Nephron (organoid): ENCODE data around the gene ZFHX2.
"Not testable (repeated sequence)": the region's sequence is repeated elsewhere in the genome, so short reads cannot be mapped to it uniquely, and the experiment has no call there.

Source experiments
- H3K27ac Mint-ChIP-seq, 3 experiments: 2 replicates each; pipeline ENCODE4 v1.8.0; 2020; ENCODE audit warnings: mixed read lengths in 3 of 3, mild to moderate bottlenecking in 2 of 3, moderate library complexity in 1 of 3
- H3K27me3 Mint-ChIP-seq: 2 replicates; pipeline ENCODE4 v1.8.0; 2021; ENCODE audit warnings: low read depth, mild to moderate bottlenecking, moderate library complexity, mixed read lengths
- H3K36me3 Mint-ChIP-seq: 2 replicates; pipeline ENCODE4 v1.8.0; 2020; ENCODE audit warnings: low read depth, mixed read lengths
- H3K4me1 Mint-ChIP-seq: 2 replicates; pipeline ENCODE4 v1.8.0; 2020; ENCODE audit warnings: mixed read lengths
- H3K4me3 Mint-ChIP-seq, 3 experiments: 2 replicates each; pipeline ENCODE4 v1.8.0; 2020; ENCODE audit warnings: mild to moderate bottlenecking in 3 of 3, mixed read lengths in 3 of 3, moderate library complexity in 2 of 3
- H3K9me3 Mint-ChIP-seq: 2 replicates; pipeline ENCODE4 v1.8.0; 2020; ENCODE audit warnings: mixed read lengths
- CTCF ChIP-seq, 3 experiments: fragments of 200-600 bp; sonication (generic); IDR thresholded peaks; one replicate each; pipeline ENCODE4 v1.5.0; 2021; ENCODE audit warnings: antibody characterized with exemption in 3 of 3; ENCODE audit not compliant: unreplicated experiment in 3 of 3

Gene ZFHX2

GRCh38 chr14:23588884-23589598 is 37.5 kb upstream of the ZFHX2 start:
- H3K9me3 Mint-ChIP-seq = peaks cover 15% of the 10 kb centered on the region
- peaks cover 16% of the 10 kb centered on the region for H3K27me3 Mint-ChIP-seq
- TF ChIP-seq CTCF (IDR thresholded peaks at IDR 0.05; ENCODE audit: unreplicated experiment in 3 of 3) = peak; percentile 85 to 87 (median 86)

GRCh38 chr14:23584527-23585203 is 33.1 kb upstream of the ZFHX2 start:
- Mint-ChIP-seq H3K27me3 (peaks cover 36% of the 10 kb centered on the region), H3K4me1 (peaks cover 11% of the 10 kb centered on the region)
- H3K4me3 Mint-ChIP-seq, H3K36me3 Mint-ChIP-seq, H3K27ac Mint-ChIP-seq, H3K9me3 Mint-ChIP-seq: not testable (repeated sequence)

More at GRCh38 chr14:23588884-23589598, 37.5 kb upstream of the ZFHX2 start:
- Mint-ChIP-seq H3K36me3 (no peaks in the 10 kb centered on the region), H3K4me3 (no peak overlapping the region), H3K4me1 (peaks cover 11% of the 10 kb centered on the region), H3K27ac (peak overlapping the region; percentile 26 to 85 (median 75))

- not testable (repeated sequence) for H3K4me3 Mint-ChIP-seq, H3K9me3 Mint-ChIP-seq, H3K36me3 Mint-ChIP-seq, H3K4me1 Mint-ChIP-seq
- H3K27ac Mint-ChIP-seq = peak overlapping the region in 1 of 3 experiments; percentile 31
- H3K27me3 Mint-ChIP-seq = peaks cover 41% of the 10 kb centered on the region
These were observed 32.4 kb upstream of the ZFHX2 start for GRCh38 chr14:23583761-23584526.

- H3K27me3 Mint-ChIP-seq = peaks cover 44% of the 10 kb centered on the region
- H3K27ac Mint-ChIP-seq = no peak overlapping the region
- no peak overlapping the region for H3K4me3 Mint-ChIP-seq
- H3K9me3 Mint-ChIP-seq = peaks cover 9% of the 10 kb centered on the region
- no peak for TF ChIP-seq CTCF (IDR thresholded peaks at IDR 0.05; ENCODE audit: unreplicated experiment in 3 of 3)
- H3K4me1 Mint-ChIP-seq = peaks cover 11% of the 10 kb centered on the region
- no peaks in the 10 kb centered on the region for H3K36me3 Mint-ChIP-seq
These were observed 31.6 kb upstream of the ZFHX2 start for GRCh38 chr14:23582906-23583760.

GRCh38 chr14:23580948-23581281 is 29.4 kb upstream of the ZFHX2 start:
- H3K4me3 Mint-ChIP-seq = peak overlapping the region in 2 of 3 experiments; percentile 5 to 64
- peaks cover 17% of the 10 kb centered on the region for H3K4me1 Mint-ChIP-seq
- peak overlapping the region in 2 of 3 experiments; percentile 77 to 87 for H3K27ac Mint-ChIP-seq
- peaks cover 54% of the 10 kb centered on the region for H3K27me3 Mint-ChIP-seq
- TF ChIP-seq CTCF (IDR thresholded peaks at IDR 0.05; ENCODE audit: unreplicated experiment in 3 of 3) = no peak
- H3K9me3 Mint-ChIP-seq = peaks cover 3% of the 10 kb centered on the region
- H3K36me3 Mint-ChIP-seq = no peaks in the 10 kb centered on the region

- H3K27ac Mint-ChIP-seq = peak overlapping the region in 1 of 3 experiments; percentile 96
- H3K36me3 Mint-ChIP-seq = peaks cover 2% of the 10 kb centered on the region
- no peak for TF ChIP-seq CTCF (IDR thresholded peaks at IDR 0.05; ENCODE audit: unreplicated experiment in 3 of 3)
- peaks cover 55% of the 10 kb centered on the region for H3K27me3 Mint-ChIP-seq
- H3K4me1 Mint-ChIP-seq = peaks cover 18% of the 10 kb centered on the region
- H3K9me3 Mint-ChIP-seq = no peaks in the 10 kb centered on the region
- H3K4me3 Mint-ChIP-seq = no peak overlapping the region
These were observed 28.8 kb upstream of the ZFHX2 start for GRCh38 chr14:23580152-23580926.
